ENCODE results near the gene IQCN.

The IQCN gene

DNA sequence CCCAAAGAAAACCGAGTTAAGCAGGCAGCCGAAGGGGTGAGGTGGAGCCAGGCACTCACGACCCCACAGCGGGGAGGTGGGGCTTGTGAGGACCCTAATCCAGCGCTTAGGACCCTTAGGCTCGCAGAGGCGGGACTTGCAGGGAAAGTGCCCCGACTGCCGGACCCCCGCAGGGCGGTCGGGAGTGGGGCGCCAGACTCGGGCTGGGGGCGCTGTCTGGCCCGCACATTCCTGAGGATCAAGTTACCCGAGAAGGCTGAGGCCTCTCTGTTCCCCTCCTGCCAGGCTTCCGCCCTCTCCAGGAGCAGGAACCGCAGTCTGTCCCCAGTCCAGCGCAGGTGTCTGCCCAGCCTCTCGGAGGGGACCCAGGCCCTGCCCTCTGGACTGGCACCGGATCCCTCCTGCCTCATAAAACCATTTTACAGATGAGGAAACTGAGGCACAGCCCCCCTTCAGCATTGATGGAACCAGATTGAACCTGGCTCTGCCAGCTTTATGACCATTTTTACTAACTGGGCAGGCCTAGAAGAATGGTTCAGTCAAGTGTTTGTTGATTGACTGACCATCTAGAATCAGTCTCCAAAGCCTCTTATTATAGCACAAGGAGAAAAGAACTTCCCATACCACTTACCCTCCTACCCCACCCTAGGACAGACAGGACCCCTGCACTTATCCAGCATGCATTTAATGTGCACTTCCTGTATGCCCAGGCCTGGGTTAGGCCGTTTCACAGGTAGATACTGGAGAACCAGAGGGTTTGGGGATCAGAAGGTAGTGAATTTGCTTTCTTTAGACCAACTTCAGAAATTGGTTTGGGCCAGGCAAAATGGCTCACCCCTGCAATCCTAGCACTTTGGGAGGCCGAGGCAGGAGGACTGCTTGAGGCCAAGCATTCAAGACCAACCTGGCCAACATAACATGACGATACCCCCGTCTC is 13.9 kb upstream of the IQCN start:
- Histone ChIP-seq H3K4me3 (no peak overlapping the region), H3K4me1 (peaks cover 18% of the 10 kb centered on the region)

DNA sequence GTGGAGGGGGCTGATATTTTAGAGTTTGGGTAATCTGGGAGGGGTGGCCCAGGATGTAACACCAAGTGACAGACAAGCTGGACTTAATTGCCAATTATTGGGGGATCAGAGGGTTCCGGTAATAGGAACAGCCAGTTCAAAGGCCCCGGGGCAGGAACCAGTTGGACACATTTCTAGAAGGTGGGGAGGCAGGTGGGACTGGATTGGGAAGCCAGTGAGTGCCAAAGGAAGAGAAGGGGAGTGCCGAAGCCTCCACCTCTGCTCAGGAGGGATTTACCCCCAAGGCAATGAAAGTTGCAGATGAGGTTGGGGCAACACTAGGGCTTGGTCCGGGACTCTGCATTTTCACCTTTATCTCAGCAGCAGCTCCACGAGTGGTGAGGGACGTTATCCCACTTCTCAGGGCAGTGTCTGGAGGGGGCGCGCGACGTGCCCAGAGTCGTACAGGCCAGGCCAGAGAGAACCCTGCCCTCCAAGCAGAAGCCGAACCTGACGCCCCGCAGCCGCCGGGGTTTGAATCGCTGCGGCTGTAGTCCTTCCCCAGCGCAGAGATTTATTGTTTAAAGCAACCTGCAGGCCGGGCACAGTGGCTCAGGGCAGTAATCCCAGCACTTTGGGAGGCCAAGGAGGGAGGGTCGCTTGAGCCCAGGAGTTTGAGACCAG is 12.9 kb upstream of the IQCN start:
- peaks cover 18% of the 10 kb centered on the region for H3K4me1 ChIP-seq
- in situ Hi-C loops (cut with MboI; ENCODE audit: low sequenced_read_pairs), result no loop called here

More for the DNA sequence above, 13.9 kb upstream of the IQCN start:
- Histone ChIP-seq H3K36me3 (replicated peaks) (no peaks in the 10 kb centered on the region), H3K9me3 (no peaks in the 10 kb centered on the region), H3K27me3 (ENCODE audit: low read depth) (no peaks in the 10 kb centered on the region)
- no peak for DNase-seq (ENCODE audit: low spot score in 2 of 2)
- in situ Hi-C loops (cut with MboI; ENCODE audit: low sequenced_read_pairs), result no loop called here

DNA sequence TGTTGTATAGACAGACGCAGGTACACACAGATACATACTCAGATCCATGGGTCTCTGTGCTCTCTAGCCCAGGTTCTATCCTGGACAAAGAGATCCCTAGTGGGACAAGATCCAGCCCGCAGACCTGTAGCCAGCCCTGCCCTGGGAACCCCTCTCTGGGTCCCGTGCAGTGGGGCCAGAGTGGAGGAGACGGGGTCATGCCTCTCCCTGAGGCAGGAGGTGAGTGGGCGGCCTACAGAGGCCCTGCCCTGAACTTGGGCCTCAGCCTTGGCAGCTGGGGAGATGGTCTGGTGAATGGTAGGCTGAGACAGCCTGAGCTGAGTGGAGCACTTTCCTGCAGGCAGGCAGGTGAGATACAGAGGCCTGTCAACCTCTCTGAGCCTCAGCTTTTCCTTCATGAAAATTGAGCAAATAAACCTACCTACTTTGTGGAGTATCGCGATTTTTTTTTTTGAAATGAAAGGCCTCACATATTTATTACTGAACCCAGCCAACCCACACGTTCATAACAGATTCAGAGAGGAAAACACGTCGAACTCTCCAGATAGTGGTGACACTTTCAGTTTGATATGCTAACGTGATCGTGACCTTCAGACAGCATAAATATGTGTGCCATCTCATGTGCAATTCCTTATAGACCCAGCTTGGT is 10.6 kb upstream of the IQCN start:
- Histone ChIP-seq H3K27me3 (ENCODE audit: low read depth) (no peaks in the 10 kb centered on the region), H3K36me3 (replicated peaks) (peaks cover 6% of the 10 kb centered on the region; the same call in 1 of the 2 replicates), H3K9me3 (no peaks in the 10 kb centered on the region), H3K4me1 (peaks cover 9% of the 10 kb centered on the region), H3K4me3 (no peak overlapping the region)
- DNase-seq (ENCODE audit: low spot score in 2 of 2), result no peak
- in situ Hi-C loops (cut with MboI; ENCODE audit: low sequenced_read_pairs), result no loop called here

More for the DNA sequence above, 12.9 kb upstream of the IQCN start:
- Histone ChIP-seq H3K4me3 (no peak overlapping the region), H3K36me3 (replicated peaks) (no peaks in the 10 kb centered on the region), H3K9me3 (no peaks in the 10 kb centered on the region), H3K27me3 (ENCODE audit: low read depth) (no peaks in the 10 kb centered on the region)
- DNase-seq (ENCODE audit: low spot score in 2 of 2), result no peak

DNA sequence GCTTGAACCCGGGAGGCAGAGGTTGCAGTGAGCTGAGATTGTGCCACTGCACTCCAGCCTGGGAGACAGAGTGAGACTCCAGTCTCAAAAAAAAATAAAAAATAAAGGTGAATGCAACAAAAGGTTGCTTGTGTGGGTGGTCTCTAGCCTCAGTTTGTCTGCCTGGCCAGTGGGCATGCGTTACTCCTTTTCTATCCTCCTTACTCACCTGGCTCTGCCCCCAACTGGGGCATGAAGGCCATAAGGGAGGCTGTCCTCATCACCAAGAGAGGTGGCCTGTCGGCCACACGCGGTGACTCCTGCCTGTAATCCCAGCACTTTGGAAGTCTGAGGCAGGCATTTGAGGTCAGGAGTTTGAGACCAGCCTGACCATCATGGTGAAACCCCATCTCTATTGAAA is 9.1 kb upstream of the IQCN start:
- H3K4me1 ChIP-seq, result peaks cover 15% of the 10 kb centered on the region
- no peak for DNase-seq (ENCODE audit: low spot score in 2 of 2)
- H3K4me3 ChIP-seq, result no peak overlapping the region
- in situ Hi-C loops (cut with MboI; ENCODE audit: low sequenced_read_pairs), result no loop called here
- no peaks in the 10 kb centered on the region for H3K9me3 ChIP-seq
- peaks cover 14% of the 10 kb centered on the region; the same call in 1 of the 2 replicates for H3K36me3 ChIP-seq (replicated peaks)
- no peaks in the 10 kb centered on the region for H3K27me3 ChIP-seq (ENCODE audit: low read depth)

DNA sequence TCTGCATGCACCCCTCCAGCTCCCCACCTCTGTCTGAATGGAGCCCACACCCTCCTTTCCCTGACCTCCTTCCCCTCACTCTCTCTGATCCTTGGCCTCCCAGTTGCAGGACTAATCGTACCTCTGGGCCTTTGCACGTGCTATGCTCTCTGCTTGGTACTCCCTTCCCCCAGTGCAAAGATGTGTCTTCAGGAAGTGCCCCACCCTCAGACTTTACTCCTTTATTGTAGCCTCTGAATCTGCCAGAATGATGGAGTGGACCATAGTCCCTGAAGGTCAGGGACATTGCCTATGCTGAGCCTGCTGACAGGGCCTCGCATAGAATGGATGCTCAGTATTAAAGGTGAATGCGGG is 8.5 kb upstream of the IQCN start:
- H3K27me3 ChIP-seq (ENCODE audit: low read depth), result no peaks in the 10 kb centered on the region
- peaks cover 15% of the 10 kb centered on the region for H3K4me1 ChIP-seq
- in situ Hi-C loops (cut with MboI; ENCODE audit: low sequenced_read_pairs), result no loop called here
- peaks cover 14% of the 10 kb centered on the region; the same call in 1 of the 2 replicates for H3K36me3 ChIP-seq (replicated peaks)
- no peak overlapping the region for H3K4me3 ChIP-seq
- no peaks in the 10 kb centered on the region for H3K9me3 ChIP-seq
- DNase-seq (ENCODE audit: low spot score in 2 of 2), result peak in 1 of 2 experiments; percentile 40

DNA sequence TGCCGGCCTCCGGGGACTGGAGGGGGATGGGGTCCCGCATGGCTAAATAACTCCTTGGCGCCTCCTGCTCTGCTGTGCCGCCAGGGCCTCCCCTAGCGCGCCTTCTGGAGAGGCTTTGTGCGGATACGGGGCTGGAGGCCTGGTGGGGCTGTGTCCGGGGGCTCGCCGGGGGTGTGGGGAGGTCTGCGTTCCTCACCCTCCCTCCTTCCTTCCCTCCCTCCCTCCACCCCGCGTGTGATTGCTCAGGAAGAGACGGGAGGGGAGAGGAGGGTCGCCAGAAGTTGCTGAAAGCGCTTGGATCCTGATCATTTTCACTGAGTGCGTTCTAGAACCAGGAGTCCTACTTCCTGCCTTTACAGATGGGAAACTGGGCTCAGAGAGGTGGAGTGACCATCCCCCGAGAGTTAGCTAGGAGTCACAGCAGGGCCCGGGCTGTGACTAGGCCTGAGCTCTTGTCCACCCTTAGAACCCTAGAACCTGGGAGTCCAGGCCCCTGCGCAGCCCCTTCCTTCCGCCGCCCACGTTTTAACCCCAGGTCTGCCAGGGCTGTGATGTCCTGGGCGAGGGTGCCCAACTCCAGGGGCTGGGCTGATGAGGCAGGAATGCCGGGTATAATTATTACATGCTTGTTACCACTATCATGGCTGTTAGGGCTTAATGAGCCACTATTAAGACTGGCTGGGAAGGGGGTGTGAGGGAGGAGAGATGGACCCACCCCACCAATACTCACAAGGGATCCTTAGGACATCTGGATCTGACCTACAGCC is 8.0 kb upstream of the IQCN start:
- Histone ChIP-seq H3K4me1 (peaks cover 15% of the 10 kb centered on the region), H3K27me3 (ENCODE audit: low read depth) (no peaks in the 10 kb centered on the region), H3K36me3 (replicated peaks) (peaks cover 14% of the 10 kb centered on the region; the same call in 1 of the 2 replicates), H3K4me3 (peak overlapping the region; percentile 43), H3K9me3 (no peaks in the 10 kb centered on the region)
- peak in 1 of 2 experiments; percentile 88 for DNase-seq (ENCODE audit: low spot score in 2 of 2)
- in situ Hi-C loops (cut with MboI; ENCODE audit: low sequenced_read_pairs), result no loop called here

DNA sequence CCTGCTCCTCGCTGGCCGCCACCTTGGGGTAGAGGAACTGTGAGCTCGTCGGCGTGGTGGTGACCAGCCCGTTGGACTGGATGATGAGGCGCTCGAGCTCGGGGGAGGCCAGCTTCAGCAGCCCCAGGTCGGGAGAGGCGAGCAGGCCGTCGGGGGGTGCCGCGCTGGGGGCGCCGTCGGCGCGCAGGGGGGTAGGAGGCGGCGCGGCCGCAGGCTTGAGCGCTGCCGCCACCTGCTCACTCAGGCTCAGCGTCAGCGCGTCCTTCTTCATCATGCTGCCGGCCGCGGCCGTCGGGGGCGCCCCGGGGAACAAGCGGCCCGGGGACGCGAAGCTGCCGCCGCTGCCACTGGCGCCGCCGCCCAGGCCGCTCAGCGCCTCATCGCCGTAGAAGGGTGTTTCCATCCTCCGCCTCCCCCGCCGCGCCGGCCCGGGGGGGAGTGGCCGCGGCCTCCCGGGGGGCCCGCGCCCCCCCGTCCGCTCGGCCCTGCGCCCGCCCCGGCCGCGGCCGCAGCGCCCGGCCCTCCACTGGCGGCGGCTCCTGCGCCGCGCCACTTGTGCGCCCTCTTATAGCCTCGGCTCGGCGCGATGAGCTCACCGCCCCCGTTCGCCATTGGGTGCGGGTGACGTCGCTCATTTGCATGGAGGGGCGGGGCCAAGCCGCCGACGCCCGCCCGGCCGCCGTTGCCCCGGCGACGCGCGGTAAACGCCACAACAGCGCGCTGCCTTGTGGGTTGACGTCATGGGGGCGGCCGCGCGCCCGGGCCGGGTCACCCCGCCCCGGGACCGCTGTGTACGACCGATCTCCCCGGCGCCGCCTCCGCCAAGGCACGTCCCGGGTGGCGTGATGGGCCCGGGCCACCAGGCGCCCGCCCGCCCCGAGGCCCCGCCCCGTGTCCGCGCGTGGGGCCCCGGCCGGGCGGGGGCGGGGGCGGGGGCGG is 7.1 kb upstream of the IQCN start, which contains the start of gene JUND:
Gene JUND, minus strand, starts transcription at position 541 of the 939 bp plus-strand sequence. Its CDS starts 138 bp downstream, at position 403.
- Histone ChIP-seq H3K4me1 (peaks cover 15% of the 10 kb centered on the region), H3K27me3 (ENCODE audit: low read depth) (no peaks in the 10 kb centered on the region), H3K4me3 (peak within 1 kb of the TSS; percentile 92), H3K9me3 (no peaks in the 10 kb centered on the region), H3K36me3 (replicated peaks) (peaks cover 14% of the 10 kb centered on the region; the same call in 1 of the 2 replicates)
- in situ Hi-C loops (cut with MboI; ENCODE audit: low sequenced_read_pairs), result no loop called here
- DNase-seq (ENCODE audit: low spot score in 2 of 2), result peak; percentile 92 to 98

DNA sequence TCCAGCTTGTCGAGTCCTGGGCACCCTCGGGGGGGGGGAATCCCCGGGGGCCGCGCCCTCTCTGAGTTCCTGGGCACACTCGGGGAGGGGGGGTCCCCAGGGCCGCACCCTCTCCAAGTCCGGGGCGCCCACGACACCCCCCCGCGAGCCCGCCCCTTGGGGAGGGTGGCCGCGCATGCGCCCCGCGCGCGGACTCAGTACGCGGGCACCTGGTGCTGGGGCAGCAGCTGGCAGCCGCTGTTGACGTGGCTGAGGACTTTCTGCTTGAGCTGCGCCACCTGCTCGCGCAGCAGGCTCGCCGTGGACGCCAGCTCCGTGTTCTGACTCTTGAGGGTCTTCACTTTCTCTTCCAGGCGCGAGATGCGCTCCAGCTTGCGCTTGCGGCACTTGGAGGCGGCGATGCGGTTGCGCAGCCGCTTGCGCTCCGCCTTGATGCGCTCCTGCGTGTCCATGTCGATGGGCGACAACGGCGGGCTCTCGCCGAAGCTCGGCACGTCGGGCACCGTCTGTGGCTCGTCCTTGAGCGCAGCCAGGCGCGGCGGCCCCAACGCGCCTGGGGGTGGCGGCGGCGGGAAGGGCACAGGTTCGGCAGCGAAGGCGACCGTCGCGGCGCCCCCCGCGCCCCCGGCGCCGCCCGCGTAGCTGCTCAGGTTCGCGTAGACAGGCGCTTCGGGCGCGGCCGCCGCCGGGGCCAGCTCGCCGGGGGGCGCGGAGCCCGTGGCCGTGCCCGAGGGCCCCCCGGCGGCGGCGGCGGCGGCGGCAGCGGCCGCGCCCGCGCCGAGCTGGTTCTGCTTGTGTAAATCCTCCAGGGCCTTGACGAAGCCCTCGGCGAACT is 6.2 kb upstream of the IQCN start:
- in situ Hi-C loops (cut with MboI; ENCODE audit: low sequenced_read_pairs), result no loop called here
- Histone ChIP-seq H3K4me3 (peak overlapping the region; percentile 92), H3K4me1 (peaks cover 15% of the 10 kb centered on the region), H3K9me3 (no peaks in the 10 kb centered on the region), H3K27me3 (ENCODE audit: low read depth) (no peaks in the 10 kb centered on the region), H3K36me3 (replicated peaks) (peaks cover 14% of the 10 kb centered on the region; the same call in 1 of the 2 replicates)
- DNase-seq (ENCODE audit: low spot score in 2 of 2), result peak; percentile 8 to 70

DNA sequence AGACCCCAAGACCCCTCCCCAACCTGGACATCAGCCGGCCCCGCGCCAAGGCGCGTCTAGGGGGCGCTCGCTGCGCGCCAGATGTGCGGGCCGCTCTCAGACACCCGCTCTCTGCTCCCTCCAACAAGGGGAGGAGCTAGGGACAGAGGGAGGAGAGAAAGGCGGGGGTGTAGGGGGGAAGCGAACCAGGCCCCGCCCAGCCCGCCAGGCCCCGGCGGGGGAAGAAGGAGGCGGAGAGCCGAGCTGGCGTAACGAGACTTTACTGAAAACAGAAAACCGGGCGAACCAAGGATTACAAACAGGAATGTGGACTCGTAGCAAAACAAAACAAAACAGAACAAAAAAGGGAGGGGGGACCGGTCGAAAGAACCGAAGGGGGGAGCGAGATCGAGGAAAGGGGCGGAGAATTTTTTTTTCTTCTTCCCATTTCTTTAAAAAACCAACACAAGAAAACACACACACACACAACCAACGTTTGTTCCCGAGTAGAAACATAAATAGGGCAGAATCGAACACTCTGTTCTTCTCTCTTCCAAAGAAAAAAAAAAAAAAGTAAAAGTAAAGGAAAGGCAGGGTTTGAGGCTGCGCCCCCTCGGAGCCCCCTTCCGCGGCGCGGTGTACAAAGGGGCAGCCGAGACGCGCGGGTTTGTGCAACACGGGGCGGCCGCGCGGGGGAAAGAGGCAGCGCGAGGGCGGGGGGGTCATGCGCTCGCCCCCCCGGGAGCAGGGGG is 5.4 kb upstream of the IQCN start:
- H3K9me3 ChIP-seq, result no peaks in the 10 kb centered on the region
- peaks cover 14% of the 10 kb centered on the region; the same call in 1 of the 2 replicates for H3K36me3 ChIP-seq (replicated peaks)
- H3K4me3 ChIP-seq, result peak overlapping the region; percentile 92
- H3K4me1 ChIP-seq, result peaks cover 15% of the 10 kb centered on the region
- in situ Hi-C loops (cut with MboI; ENCODE audit: low sequenced_read_pairs), result loop anchor here (5.0 kb wide), 1 partner anchor 43 kb away; the partner anchor contains the start of gene LSM4
- peak; percentile 94 to 96 for DNase-seq (ENCODE audit: low spot score in 2 of 2)
- H3K27me3 ChIP-seq (ENCODE audit: low read depth), result no peaks in the 10 kb centered on the region

DNA sequence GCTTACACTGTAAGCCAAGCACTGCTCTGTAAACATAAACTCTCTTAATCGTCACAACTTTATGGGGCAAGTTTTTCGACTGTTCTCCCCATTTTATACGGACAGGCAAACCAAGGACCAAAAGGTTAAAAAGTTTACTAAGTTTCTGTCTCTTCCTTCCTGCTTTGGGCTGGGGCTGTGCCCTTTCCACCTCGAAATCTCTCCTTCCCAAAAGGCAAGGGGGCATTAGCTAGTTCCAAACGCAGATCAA is 4.9 kb upstream of the IQCN start:
- Histone ChIP-seq H3K4me1 (peaks cover 15% of the 10 kb centered on the region), H3K27me3 (ENCODE audit: low read depth) (no peaks in the 10 kb centered on the region), H3K9me3 (no peaks in the 10 kb centered on the region), H3K36me3 (replicated peaks) (peaks cover 14% of the 10 kb centered on the region; the same call in 1 of the 2 replicates), H3K4me3 (peak overlapping the region; percentile 92)
- in situ Hi-C loops (cut with MboI; ENCODE audit: low sequenced_read_pairs), result loop anchor here (5.0 kb wide), 1 partner anchor 43 kb away; the partner anchor contains the start of gene LSM4
- no peak for DNase-seq (ENCODE audit: low spot score in 2 of 2)

Measured in HAP-1 (cell line).